ENCODE measurements around the gene C1QL1.

DNA sequence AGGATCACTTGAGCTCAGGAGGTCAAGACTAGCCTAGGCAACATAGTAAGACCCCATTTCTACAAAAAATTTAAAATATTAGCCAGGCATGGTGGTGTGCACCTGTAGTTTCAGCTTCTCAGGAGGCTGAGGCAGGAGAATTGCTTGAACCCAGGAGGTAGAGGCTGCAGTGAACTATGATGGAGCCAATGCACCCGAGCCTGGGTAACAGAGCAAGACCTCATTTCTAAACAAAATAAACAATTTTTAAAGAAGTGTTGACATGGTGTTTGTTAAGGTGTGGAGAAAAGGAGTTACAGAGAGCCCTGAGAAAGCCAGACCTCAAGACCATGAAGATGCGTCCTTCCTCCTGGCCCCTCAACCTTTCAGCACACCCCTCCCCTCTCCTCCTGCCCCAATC lies 37.6 kb upstream of the C1QL1 start:
- TF ChIP-seq, protein P1, sequence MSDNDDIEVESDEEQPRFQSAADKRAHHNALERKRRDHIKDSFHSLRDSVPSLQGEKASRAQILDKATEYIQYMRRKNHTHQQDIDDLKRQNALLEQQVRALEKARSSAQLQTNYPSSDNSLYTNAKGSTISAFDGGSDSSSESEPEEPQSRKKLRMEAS (IDR thresholded peaks at IDR 0.05), result no peak
- TF ChIP-seq YY1 (IDR thresholded peaks at IDR 0.05; ENCODE audit: low read depth) (no peak), TCF12 (IDR thresholded peaks at IDR 0.05; ENCODE audit: low read depth) (no peak), TAF1 (IDR thresholded peaks at IDR 0.05; ENCODE audit: low read depth) (no peak), REST (IDR thresholded peaks at IDR 0.05; ENCODE audit: low read depth) (no peak), NFIC (IDR thresholded peaks at IDR 0.05) (no peak), RAD21 (IDR thresholded peaks at IDR 0.05; ENCODE audit: low read depth) (no peak), ZBTB7A (IDR thresholded peaks at IDR 0.05; ENCODE audit: low read depth) (no peak), EP300 (IDR thresholded peaks at IDR 0.05; ENCODE audit: borderline replicate concordance) (no peak), CEBPB (IDR thresholded peaks at IDR 0.05) (no peak), FOXM1 (IDR thresholded peaks at IDR 0.05; ENCODE audit: borderline replicate concordance, low read depth) (no peak), EGR1 (IDR thresholded peaks at IDR 0.05) (no peak)
- TF ChIP-seq, protein P2, sequence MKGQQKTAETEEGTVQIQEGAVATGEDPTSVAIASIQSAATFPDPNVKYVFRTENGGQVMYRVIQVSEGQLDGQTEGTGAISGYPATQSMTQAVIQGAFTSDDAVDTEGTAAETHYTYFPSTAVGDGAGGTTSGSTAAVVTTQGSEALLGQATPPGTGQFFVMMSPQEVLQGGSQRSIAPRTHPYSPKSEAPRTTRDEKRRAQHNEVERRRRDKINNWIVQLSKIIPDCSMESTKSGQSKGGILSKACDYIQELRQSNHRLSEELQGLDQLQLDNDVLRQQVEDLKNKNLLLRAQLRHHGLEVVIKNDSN (IDR thresholded peaks at IDR 0.05), result no peak

Measured in Ishikawa (cell line).